GM23248 (cell line): ENCODE data around the gene SERINC3.

Source experiments
- EZH2 ChIP-seq: fragments of 200-600 bp; sonication (generic); IDR thresholded peaks from 2 replicates; pipeline ENCODE4 v1.6.1; 2018; ENCODE audit warnings: antibody characterized with exemption, mild to moderate bottlenecking; ENCODE audit not compliant: insufficient read depth, poor library complexity, severe bottlenecking
- EZH2phosphoT487 ChIP-seq: fragments of 200-600 bp; sonication (generic); IDR thresholded peaks from 2 replicates; pipeline ENCODE4 v1.6.1; 2018; ENCODE audit warnings: antibody characterized with exemption, moderate library complexity, mild to moderate bottlenecking, low read depth; ENCODE audit not compliant: insufficient read depth

DNA sequence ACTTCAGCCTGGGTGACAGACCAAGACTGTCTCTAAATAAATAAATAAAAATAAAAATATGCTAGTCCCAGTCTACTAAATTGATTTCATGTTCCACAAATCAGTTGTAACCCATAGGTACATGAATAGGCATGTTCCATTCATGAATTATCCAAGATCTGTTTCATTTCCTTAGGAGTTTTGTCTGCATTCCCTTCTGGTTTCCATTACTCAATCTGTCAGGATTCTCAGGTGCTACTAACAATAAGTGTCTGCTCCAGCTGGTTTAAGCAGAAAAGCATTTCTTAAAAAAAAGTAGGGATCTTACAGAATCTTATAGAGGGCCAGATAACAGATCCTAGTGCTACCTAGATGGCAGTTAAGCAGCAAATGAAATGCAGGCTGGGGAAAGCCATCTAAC, 44.9 kb upstream of the SERINC3 start:
- TF ChIP-seq EZH2, result no peak
- TF ChIP-seq EZH2phosphoT487, result no peak
